GM21367 (cell line): Measurements from ENCODE around the gene MSL2.
"Not testable (repeated sequence)": the region's sequence is repeated elsewhere in the genome, so short reads cannot be mapped to it uniquely, and the experiment has no call there.

Source experiments
- ATAC-seq: cut with Tn5 transposase; IDR thresholded peaks from one replicate; pipeline ENCODE4 v1.9.1; 2021; ENCODE audit not compliant: unreplicated experiment

The MSL2 gene

GRCh38 chr3:136193278-136194054 lies 2.7 kb downstream of the MSL2 start:
- ATAC-seq, result no peak

GRCh38 chr3:136192831-136193230 lies 3.3 kb downstream of the MSL2 start:
- no peak for ATAC-seq

- ATAC-seq, result not testable (repeated sequence)
These were observed 3.9 kb downstream of the MSL2 start for GRCh38 chr3:136192195-136192594.

GRCh38 chr3:136189859-136190617 lies 6.1 kb downstream of the MSL2 start:
- ATAC-seq, result no peak

- no peak for ATAC-seq
These were observed 7.1 kb downstream of the MSL2 start for GRCh38 chr3:136189043-136189442.

GRCh38 chr3:136187868-136188267 lies 8.3 kb downstream of the MSL2 start:
- ATAC-seq, result no peak

DNA sequence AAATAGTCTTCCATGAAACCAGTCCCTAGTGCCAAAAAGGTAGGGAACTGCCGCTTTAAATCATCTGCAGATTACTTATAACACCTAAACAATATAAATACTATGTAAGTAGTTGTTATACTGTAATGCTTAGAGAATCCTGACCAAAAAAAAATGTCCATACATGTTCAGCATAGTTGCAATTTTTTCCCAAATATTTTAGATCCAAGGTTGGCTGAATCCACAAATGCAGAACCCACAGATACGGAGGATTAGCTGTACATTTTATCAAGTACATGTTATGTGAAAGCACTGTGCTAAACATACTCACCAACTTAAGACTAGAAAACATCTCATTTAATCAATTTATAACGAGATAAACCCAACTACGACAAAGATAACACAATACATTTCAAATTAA lies 9.3 kb downstream of the MSL2 start:
- no peak for ATAC-seq

- no peak for ATAC-seq
These were observed 9.8 kb downstream of the MSL2 start for GRCh38 chr3:136186344-136186743.

- no peak for ATAC-seq
These were observed 11.4 kb downstream of the MSL2 start for GRCh38 chr3:136184703-136185102.

DNA sequence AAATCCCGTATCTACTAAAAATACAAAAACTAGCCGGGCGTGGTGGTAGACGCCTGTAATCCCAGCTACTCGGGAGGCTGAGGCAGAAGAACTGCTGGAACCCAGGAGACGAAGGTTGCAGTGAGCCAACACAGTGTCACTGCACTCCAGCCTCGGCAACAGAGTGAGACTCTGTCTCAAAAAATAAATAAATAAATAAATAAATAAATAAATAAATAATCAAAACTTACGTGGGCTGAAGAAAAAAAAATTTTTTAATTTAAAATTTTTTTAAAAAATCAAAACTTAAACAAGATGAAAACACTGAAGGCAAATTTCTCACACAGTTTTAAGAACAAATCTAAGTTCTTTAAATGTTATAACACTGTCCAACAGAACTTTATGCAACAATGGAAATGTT lies 14.4 kb downstream of the MSL2 start:
- no peak for ATAC-seq

- ATAC-seq, result no peak
These were observed 18.3 kb downstream of the MSL2 start for GRCh38 chr3:136177876-136178275.

- ATAC-seq, result no peak
These were observed 22.1 kb downstream of the MSL2 start for GRCh38 chr3:136173939-136174490.

DNA sequence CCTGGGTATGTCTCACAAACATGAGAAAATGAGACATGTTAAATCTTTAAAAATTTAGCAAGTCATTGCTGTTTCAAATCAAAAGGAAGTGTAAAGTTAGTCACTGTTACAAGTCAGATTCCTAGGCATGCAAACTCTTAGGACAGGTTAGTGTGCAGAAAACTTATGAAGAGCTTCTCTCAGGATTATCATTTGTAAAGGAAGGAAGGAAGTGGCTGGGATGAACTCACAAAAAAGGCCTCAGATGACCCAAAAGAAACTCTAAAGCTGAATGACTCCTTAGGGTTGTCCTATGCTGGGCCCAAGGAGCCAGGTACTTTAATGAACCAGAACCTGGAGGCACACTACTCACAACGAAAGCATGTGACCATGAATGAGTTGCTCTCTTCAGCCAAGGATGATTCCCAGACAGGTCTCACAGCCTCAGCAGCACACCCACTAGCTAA lies 25.0 kb downstream of the MSL2 start:
- ATAC-seq, result no peak

DNA sequence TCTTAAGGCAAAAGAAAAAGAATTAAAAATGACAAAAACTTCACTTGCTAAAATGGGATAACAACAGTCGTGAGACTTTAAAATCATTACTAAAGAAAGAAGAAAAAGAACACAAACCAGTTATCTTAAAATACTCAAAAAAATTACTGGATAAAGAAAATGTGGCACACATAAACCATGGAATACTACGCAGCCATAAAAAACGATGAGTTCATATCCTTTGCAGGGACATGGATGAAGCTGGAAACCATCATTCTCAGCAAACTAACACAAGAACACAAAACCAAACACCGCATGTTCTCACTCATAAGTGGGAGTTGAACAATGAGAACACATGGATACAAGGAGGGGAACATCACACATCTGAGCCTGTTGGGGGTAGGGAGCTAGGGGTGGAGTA lies 27.9 kb downstream of the MSL2 start:
- ATAC-seq, result not testable (repeated sequence)

DNA sequence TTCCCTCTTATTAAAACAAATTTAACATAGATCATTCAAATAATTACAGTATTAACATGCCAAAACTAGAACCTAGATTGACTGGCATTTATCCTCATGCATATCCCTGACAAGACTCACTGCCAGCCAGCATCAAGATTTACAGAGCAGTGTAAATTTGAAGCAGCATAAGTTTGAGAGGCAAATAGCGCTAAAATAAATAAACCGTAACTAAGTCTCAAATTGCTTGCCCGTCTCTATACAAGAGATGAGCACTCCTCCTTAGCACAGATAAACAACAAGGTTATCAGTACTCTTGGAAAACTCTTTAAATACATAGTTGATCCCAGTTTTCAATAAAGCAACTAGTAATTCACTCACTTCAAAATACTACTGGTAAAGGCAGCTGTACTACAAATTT lies 29.6 kb downstream of the MSL2 start:
- ATAC-seq, result no peak

GRCh38 chr3:136163607-136164006 lies 32.5 kb downstream of the MSL2 start:
- not testable (repeated sequence) for ATAC-seq

- ATAC-seq, result no peak
These were observed 33.8 kb downstream of the MSL2 start for GRCh38 chr3:136162322-136162721.

DNA sequence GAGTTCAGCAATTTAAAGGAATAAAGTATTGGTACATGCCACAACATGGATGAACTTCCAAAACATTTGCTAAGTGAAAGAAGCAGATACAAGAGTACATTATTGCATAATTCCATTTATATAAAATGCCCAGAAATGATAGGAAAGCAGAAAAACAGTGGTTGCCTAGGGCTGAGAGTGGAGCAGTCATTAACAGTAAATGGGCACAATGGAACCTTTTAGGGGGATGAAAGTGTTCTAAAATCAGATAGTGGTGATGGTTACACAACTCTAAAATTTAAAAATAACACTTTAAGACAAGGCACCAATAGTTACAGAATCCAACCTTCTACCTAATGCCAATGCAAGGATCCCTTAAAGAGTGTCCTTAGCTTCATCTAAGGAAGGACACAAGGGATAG lies 34.6 kb downstream of the MSL2 start:
- no peak for ATAC-seq

- ATAC-seq, result no peak
These were observed 43.2 kb downstream of the MSL2 start for GRCh38 chr3:136152963-136153362.

DNA sequence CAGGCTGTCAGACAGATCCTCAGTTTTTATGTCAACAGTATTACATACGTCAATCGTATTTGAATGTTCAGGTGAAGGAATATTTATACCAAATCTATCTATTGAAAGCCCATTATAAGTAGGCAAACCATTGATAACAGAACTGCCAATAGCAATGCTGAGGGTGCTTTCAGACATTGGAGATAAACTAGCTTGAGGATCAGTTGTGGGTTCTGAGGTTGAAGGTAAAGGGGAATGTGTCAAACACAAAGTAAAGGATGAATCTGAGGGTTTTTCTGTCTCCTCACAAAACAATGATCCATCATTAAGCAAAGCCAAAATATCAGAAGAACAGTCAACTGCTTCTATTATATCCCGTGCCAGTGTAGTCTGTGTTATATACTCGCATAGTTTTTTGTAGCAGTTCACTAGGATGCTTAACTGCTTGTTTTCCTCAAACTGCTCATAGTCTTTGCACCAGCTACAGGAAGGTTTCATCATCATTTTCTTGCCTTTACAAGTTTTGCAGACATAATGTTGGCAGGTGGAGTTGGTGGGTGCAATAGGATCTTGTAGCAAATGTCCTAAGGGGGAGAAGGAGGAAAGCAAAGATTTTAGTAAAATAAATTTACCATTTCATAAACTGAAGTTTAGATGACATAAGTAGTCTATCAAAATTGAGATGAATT lies 43.8 kb downstream of the MSL2 start:
- ATAC-seq, result no peak

- ATAC-seq, result no peak
These were observed 44.9 kb downstream of the MSL2 start for GRCh38 chr3:136151219-136151618.
